HCEC 1CT (cell line): Measurements from ENCODE around the gene MLKL.
"Not testable (repeated sequence)": the region's sequence is repeated elsewhere in the genome, so short reads cannot be mapped to it uniquely, and the experiment has no call there.

Experiments used
- DNase-seq: peaks from one replicate; pipeline ENCODE4 v3.0.0-alpha.2; 2017

The MLKL gene

DNA sequence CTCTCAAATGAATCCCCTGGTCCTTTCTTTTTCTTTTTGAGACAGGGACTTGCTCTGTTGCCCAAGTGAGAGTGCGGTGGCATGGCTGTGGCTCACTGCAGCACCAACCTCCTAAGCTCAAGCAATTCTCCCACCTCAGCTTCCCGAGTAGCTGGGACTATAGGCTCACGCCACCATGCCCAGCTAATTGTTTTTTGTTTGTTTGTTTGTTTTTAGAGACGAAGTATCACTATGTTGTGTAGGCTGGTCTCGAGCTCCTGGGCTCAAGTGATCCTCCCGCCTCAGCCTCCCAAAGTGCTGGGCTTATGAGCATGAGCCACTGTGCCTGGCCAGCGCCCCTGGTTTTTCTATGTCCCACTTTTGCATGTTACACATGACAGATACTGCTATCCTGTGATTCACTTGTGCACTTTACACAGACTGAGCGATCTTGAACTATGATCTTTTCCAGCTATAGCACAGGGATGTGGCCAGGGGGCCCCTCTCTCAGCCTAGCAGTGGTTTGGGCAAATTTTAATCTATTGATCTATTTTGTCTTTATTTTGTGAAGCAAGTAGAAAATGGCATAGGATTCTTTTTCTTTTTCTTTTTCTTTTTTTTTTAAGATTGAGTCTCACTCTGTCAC is 31.3 kb upstream of the MLKL start:
- no peak for DNase-seq

DNA sequence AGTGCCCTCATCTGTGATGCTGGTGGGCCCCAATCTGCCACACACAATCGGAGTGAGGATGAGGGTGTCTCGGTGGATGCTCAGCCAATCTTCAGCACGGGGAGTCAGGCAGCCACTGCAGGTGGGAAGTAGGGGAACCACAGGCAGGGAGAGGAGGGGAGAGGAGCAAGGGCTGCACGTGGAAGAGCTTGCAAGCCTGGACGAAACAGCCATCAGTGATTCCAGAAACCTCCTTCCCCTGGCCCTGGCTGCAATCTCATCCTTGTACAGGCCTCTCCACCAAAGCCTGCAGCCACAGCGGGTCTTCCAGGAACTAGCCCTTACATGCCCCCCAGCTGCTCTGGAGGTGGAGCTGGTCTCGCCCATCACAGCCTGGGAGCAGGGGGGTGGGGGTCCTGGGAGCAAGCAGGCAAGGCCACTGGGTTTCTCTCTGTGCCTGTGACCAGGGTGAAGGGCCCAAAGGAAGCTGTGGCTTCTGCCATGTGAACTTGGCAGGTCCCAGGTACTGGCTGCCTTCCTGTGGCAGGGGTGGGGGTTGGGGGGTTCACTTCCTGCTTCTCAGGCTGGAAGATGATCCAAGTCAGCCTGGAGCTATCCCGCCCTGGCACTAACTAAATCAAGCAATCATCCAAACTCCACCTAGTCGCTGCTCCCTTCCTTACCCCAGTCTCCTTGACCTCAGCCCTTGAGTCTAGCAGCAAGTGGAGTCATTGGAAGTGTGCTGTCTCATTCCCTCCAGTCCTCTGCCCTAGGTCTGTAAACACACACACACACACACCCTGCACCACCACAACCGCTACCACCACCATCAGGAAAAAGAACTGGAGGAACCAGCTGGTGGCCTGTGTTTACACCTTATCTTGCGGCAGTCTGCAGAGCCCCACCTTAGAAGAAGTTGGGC is 29.4 kb upstream of the MLKL start:
- DNase-seq, result no peak

DNA sequence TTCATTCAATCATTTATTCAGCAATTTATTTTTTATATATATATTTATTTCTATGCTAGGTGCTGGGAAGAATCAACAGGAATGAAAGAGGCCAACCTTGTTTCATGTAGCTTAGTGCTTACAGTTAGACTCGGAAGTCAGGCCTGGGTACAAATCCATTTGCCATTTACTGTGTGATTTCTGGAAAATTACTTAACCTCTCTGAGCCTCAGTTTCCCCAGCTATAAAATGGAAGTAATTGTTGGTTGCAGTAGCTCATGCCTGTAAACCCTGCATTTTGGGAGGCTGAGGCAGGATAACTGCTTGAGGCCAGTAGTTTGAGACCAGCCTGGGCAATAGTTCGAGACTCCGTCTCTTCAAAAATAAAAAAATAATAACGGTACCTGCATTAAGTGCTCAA is 27.2 kb upstream of the MLKL start:
- no peak for DNase-seq

DNA sequence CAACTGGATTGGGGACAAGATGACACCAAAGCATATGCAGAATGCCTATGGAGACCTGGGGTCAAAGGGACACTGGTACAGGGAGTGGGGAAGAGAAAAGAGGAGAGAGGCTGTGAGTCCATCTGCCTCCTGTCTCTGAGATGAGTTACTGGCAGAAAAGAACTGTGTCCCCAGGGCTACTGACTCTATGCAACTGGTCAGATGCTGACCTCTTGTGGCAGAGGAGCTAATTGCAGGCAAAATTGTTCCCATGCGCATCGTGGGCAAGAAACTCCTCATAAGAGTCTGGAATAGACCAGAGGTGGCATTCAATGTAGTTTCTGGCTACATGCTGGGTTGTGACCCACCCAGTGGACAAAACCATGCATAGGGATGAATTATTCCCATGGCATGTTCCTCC is 26.1 kb upstream of the MLKL start:
- DNase-seq, result no peak

DNA sequence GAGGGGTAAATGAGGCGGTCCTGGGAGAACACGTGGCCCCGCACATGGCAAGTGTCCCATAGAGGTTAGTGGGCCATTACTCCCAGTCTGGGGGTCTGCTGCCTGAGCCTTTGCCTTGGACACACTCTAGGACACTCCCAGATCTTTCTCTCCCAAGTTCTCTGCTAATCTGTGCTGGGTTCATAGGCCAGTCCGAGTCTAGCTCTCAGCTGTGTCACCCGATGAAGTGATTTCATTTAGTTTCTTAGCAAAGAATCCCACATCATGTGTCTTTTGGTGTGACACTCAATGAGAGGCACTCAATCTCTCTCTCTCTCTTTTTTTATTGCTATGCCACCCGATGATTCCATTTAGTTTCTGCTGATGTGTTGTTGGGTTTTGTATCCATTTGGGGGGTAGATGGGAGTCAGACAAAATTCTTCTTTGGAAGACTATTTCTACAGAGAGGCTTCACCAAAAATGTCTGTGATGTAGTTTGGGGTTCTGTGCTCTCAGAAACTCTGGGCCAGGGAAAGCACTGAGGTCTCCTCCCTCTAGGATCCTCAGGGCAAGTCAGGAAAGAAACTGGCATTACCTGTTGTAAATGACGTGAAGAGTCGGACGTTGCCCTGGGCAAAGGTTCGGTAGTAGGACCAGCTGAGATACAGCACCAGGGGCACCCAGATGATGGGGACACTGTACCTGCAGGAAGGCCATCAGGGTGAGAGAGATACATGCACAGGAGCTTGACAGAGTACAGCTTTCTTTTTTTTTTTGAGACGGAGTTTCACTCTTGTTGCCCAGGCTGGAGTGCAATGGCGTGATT is 25.2 kb upstream of the MLKL start:
- DNase-seq, result no peak

DNA sequence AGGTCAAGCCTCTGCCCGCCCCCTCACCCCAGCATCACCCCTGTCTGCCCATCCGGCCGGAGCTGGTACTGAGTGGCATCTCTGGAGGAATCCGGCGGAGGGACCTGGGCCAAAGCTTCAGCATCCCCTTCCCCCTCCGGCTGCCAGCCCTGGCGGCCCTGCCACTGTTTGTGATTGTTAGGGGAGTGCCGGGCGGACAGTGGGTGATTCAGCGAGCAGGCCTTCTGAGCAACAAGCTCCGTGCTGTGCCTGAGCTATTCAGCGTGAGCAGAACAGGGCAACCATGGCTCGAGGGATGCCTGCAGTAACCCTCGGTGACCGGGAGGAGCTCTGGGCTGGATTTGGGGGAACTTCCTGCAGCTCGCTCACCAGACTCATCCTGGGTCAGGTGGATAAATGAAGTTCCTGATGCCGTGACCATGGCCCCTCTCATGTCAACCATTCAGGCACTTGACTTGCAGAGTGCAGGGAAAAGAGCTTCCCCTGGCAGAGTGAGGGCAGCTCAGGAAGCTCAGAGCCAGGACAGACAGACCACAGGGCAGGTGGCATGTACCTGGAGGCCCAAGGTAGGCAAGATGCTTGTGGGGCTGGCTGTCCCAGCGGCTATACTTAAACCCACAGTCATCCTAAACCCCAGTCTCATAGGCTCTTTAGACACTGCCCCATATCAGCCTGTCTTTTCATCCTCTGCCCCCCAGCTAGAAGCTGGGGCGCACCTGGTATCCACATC is 24.3 kb upstream of the MLKL start:
- DNase-seq, result peak; percentile 66

DNA sequence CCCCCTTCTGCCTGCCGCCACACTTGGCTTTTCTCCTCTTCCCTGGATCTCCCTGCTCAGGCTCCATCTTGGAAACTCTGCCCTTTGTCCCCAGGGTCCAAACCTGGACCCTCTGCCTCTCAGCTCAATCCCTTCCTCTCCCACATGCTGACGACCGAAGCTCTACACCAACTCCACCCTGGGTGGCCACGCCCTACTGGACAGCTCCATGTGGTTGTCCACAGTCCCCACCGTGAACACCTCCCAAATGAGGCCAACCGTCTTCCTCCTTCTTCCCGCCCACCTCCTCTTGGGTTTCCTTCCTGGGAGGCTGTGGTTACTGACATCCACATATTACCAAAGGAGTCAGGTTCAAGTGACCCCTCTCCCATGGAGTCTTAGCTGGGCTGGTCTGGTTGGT is 22.6 kb upstream of the MLKL start:
- DNase-seq, result no peak

DNA sequence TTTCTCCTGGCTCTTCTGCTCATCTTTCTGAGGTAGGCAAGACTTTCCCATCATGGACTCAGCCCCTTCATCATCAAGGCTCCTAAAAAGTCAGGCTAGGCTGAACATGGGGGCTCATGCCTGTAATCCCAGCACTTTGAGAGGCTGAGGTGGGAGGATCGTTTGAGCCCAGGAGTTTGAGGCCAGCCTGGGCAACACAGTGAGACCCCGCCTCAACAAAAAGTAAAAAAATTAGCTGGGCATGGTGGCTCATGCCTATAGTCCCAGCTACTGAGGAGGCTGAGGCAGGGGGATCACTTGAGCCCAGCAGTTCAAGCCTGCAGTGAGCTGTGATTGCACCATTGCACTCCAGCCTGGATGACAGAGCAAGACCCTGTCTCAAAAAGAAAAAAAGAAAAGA is 21.5 kb upstream of the MLKL start:
- DNase-seq, result not testable (repeated sequence)

DNA sequence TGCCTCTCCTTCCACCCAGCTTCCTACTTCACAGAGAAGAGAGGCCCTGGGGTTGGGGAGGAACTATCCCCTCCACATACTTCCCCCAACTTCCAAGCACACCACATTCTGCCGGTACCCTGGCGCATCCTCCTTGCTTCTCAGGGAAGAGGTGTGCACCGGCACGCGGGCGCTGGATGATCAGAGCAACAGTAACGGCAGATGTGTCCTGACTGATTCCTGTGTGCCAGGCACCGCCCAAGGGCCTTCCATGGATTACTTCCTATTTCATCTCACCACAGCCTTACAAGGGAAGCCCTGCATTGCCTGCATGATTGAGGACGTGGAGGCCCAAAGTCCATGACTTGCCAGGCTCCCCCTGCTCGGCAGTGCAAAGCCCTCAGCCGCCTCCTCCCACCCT is 21.1 kb upstream of the MLKL start:
- no peak for DNase-seq

DNA sequence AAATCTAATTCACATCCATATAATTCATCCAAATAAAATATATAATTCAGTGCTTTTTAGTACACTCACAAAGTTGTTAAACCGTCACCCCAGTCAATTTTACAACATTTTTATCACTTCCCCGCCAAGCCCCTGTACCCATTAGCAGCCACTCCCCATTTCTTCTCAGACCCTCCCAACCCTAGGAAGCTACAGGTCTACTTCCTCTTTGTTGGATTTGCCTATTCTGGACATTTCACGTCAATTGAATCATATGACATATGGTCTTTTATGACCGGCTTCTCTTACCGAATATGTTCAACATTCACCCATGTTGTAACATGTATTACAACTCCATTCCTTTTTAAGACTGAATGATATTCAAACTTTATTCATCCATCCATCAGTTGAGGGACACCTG is 19.9 kb upstream of the MLKL start:
- DNase-seq, result no peak

DNA sequence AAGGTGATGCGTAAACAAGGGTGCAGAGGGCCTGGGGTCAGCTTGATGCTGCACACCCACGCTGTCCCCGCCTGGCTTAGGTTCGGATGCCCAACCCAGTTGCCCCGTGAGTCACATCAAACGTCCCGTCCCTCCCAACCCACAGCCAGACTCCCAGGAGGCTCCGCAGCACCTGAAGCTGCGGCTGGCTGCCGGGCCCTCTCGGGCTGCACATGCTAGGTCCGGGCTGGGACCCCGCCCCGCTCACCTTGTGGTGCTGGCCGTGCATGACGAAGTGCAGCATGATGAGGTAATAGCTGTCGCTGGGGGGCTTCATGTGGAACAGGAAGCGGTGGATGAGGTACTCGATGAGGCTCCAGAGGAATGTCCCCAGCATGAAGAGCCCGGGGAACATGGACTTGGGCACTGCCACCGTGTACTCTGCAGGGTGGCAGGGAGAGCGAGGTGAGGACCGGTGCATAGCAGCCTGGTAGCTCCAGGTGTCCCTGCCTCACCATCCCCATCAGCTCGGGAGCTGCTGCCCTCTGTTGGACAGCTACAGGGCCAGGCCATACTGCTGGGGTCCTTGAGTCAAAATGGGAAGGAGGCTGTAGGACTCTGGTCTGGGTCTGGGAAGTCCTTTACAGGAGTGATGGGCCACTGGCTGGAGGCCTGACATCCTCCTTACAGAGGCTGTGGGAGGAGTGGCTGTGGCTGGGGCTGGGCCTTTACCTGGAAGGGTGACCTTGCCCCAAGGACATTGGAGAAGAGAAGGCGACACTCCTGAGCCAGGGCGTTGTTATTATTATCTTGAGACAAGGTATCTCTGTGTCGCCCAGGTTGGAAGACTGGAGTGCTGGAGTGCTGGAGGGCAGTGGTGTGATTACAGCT is 18.3 kb upstream of the MLKL start:
- no peak for DNase-seq

DNA sequence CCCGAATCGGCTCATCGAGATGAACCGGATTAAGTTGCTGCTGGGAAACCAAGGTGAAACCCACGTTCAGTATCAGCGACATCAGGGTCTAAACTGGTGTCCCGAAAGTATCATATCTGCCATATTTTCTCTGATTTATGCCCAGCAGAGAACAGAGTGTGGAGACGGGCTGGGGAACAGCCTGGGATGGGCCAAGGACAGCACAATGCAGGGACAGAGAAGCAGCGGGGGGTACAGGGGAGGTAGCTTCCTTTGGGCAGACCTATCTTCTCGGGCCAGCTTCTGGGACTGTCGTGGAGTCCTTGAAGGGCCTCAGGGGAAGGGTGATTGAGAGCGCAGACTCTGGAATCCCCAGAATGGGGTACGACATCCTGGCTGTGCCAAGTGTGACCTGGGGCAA is 17.5 kb upstream of the MLKL start:
- DNase-seq, result no peak

DNA sequence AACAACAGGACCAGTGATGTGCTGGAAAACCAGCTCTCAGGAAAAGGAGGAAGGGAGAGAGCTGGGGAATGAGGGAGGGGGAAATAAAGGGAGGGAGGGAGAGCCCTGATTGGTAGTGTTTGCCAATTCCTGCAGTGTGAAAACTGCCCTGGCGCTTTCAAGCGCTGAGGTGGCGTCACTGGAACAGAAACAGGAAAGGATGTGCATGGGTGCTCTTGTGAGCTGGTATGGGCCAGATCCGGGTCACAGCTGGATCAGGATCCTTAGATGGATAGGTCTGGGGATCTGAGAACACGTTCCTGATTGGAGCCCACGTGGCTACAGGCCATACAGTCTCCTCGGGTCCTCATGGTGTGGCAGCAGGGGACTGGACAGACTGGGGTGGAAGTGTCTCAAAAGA is 16.7 kb upstream of the MLKL start:
- no peak for DNase-seq

DNA sequence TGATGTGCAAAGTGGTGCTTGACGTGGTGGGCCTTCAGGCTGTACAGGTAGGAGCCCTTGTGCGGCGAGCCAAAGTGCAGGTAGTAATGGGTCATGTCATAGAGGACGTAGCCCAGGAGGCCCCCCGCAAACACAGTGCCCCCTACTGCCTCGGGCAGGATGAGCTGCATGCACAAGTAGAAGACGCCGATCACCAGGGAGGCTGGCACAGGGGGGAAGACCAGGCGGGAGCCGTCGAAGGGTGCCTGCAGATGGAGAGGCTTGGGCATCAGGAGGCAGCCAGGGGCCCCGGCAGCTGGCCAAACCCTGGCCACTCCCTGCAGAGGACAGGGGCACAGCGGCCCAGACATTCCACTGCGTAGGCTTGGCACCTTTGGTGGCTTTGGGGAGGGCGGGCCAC is 15.7 kb upstream of the MLKL start:
- no peak for DNase-seq

DNA sequence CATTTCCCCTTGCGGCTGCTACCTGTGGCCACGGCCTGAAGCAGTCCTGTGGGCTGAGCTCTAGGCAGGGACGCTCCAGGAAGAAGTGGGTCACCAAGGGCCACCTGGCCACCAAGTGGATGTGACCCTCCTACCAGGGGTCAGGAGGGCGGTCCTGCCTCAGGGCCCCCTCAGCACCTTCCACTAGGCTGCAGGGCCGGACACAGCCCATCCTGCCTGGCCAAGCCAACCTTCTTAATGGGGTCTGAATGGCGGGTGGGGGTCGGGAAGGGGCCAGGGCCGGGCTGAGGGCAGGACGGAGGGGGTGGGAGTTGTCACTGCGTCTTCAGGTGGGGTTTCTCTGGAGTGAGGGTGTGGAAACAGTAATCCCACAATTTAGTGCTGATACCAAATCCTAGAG is 13.2 kb upstream of the MLKL start:
- DNase-seq, result no peak

DNA sequence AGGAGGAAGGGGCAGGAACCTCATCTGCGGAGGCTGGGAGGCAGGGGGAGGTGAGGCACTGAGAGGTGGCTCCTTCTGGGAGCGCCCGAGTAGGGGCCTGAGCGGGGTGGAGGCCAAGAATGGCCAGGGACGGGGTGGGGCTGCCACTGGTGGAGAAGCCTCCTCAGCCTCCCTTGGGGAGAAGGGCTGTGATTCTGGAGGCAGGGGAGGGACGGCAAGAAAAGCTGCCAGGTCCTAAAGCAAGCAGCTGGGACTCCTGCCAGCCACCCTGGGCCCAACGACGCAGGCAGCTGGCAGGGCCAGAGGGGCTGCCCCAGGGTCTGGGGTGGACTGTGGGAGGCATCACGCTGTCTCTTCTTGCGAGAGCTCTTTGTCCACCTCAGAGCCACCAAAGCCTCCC is 12.7 kb upstream of the MLKL start:
- DNase-seq, result no peak

DNA sequence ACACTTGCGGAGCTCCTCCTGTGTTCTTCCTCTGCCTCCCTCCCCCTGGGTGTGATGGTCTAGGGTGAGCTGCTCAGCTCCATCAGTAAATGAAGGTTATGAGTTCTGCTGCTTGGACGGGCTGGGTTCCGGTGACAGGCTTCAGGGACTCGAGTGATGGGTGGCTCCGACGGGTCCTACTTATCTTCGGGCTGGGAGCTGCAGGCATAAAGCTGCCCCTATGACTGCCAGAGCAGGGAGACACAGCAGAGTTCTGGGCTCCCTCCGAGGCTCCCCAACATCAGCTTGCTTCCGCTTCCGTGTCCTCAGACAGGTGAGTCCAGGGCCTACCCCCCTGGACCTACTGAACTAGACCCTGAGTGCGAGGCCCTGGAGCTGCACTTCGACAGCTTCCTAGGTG is 11.3 kb upstream of the MLKL start:
- no peak for DNase-seq

DNA sequence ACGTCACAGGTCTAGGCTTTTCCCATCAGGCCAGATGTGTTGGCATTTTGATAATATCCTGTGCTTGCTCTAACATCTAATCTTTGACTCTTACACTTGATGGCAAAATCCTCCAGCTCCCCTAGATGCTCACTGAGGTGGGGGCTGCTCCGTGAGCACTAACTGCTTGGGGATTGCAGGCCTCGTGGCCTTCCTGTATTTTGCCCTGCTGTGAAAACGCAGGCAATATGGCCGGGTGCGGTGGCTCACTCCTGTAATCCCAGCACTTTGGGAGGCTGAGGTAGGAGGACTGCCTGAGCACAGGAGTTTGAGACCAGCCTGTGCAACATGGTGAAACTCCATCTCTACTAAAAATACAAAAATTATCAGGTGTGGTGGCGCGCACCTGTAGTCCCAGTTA is 9.7 kb upstream of the MLKL start:
- DNase-seq, result no peak

DNA sequence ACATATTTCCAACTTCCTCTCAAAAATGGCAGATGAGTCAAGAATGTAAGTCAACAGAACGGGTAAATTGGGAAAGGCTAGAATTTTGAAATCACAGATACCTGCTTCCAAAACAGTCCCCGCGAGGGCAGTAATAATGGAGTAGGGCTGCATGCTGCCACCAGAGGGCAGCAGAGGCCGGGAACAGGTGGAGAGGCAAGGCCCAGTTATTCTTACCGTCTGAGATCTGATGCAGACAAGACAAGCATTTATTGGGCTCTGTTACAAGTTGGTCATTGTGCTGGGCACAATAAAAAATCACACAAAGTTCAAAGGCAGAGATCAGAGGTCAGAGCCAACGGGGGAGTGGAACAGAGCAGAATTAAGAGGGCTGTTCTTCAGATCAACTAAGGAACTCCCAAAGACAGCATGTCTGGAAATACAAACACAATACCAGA is 8.8 kb upstream of the MLKL start:
- DNase-seq, result peak; percentile 58

DNA sequence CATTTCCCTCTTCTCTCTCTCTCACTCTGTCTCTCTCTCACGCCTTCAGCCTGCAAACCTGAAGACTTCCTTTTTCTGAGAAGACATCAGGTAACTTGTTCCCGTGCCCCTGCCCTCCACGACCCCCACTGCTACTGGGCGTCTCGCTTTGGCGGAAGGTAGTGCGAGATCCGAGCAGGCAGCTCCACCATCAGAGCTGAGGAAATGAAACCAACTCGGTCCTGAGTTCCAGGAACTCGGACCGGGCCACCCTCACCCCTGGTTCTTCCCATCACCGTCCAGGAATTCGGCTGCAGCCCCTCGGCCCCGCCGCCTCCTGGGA is 585 bp downstream of the MLKL start:
- DNase-seq, result no peak

DNA sequence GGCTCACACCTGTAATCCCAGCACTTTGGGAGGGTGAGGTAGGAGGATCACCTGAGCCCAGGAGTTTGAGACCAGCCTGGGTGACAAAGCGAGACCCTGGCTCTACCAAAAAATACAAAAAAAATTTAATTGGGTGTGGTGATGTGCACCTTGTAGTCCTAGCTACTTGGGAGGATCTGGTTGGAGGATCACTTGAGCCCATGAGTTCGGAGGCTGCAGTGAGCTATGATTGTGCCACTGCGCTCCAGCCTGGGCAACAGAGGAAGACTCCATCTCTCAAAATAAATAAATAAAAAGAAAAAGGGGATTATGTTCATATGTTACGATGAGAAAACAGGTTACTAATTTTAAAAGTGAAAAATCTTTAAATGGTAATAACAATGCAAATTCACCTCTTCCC is 996 bp downstream of the MLKL start:
- no peak for DNase-seq

DNA sequence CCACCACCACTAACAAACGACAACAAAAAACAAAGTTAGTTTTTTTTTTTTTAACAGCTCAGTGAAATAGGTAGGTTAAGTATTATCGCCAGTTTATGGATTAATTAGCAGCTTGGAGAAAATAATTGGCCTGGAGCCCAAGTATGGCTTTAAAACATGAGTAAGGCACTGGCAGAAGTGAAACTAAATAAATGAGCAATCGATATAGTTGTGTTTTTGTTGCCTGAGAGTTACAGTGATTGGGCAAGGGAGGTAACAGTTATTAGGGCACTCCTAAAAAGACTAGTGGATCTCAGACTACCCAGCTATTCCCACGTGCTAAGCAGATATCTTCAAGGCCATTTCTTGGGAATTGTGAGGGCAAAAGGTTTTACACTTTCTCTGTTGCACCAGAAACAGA is 2.4 kb downstream of the MLKL start:
- peak; percentile 18 for DNase-seq
